Measurements from ENCODE around the gene DGKZ. TPM values are rescaled to one million over a fixed set of nuclear protein-coding genes. Genes with fewer than 3 reads are reported as not detected.

The DGKZ gene
- total RNA-seq, 1 experiment from 2014 or later, result 73.4 TPM

GRCh38 chr11:46345881-46346484 is 1.3 kb upstream of the DGKZ start:
- DNase-seq (ENCODE audit: low read depth), result no peak

DNA sequence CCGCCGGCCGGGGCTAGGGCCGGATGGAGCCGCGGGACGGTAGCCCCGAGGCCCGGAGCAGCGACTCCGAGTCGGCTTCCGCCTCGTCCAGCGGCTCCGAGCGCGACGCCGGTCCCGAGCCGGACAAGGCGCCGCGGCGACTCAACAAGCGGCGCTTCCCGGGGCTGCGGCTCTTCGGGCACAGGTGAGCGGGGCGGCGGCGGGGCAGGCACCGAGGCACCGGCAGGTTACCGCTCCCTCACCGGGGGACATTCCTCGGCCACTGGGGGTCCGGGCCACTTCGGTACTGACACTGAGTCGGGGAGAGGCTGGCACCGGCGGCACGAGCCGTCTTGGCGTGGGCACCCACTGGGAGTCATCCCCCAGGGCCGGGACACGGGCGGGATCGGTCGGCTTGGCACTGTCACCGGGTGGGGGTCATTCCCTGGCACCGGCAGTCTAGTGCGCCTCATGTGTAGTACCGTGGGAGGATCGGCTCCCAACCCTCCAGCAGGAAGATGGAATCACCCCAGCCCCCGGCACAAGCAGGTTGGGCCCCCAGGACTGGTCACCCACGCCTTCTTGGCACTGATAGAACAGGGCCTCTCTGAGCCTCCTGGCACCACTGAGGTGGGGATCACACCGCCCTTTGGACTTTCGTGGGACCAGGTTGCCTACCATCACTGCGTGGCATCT is 511 bp downstream of the DGKZ start:
- DNase-seq (ENCODE audit: low read depth), result no peak

DNA sequence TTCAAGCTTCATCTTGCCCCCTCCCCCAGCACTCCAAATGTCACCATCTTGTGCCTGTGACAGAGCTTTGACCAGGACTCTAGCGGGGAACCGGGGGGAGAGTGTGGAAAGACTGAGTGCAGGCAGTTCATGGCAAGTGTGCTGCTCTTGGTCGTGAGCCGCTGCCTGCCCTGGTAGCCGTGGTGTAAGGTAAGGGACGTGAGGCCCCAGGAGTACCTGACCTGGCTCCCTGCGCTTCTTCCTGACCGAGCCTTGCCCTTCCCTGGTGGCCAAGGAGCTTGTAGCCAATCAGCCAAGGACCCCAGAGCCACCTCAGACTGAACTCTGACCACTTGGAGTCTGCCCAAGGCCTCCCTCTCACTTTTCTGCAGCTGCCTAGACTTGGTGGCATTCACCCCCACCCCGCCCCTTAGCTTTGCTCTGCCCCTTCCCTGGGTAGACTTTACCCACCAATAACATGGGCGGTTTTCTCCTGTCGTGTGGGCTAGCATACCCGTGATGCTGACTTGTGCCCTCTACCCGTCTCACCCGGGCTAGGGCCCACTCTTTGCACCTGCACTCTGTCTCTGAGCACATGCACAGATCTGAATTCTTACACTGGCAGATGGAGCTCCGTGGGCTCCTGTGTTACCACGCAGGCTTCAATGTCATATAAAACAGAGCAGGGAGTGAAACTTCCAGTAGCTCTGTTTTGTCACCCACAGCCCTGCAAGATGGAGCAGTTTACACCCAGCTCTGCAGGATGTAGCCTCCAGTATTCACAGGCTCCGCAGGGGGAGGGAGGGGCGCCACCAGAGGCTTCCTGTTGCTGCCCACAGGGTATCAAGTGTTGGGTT is 1.5 kb downstream of the DGKZ start:
- no peak for DNase-seq (ENCODE audit: low read depth)

DNA sequence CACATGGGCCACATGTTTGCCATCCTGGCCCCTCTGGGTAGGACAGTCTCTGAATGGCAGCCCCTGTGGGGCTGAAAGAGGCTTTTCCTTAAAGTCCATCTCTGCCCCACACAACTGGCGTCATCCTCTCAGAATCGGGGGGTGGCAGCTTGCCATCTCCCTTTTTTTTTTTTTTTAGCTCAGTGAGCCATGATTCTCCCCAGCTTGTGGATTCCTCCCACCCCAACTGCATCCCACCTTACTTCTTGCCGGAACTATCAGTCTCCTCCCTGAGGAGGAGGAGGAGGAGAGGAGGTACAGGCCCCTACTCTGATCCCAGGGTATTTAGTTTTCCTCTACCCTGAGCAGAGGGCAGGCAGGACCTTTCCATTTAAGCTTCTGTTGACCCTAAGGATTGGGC is 3.4 kb downstream of the DGKZ start:
- no peak for DNase-seq (ENCODE audit: low read depth)

- DNase-seq (ENCODE audit: low read depth), result no peak
Measured at GRCh38 chr11:46351148-46351547, 3.9 kb downstream of the DGKZ start.

DNA sequence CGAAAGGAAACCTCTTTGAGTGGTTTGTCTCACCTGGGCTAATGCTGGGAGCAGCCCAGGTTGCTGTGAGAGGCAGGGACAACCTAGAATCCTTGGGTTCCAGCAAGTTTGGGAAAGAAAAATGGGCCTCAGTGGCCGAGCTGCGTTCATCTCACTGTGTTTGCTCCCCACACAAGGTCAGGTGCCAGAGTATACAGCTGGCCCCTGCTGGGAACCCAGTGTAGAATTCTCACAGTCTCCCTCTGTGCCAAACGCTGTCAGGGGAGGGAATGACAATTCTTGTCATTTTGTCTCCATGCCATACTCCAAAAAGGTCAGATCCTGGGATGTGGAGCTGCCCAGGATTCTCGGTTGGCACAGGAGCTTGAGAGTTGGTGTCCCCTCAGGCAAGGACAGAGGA is 4.3 kb downstream of the DGKZ start:
- no peak for DNase-seq (ENCODE audit: low read depth)

DNA sequence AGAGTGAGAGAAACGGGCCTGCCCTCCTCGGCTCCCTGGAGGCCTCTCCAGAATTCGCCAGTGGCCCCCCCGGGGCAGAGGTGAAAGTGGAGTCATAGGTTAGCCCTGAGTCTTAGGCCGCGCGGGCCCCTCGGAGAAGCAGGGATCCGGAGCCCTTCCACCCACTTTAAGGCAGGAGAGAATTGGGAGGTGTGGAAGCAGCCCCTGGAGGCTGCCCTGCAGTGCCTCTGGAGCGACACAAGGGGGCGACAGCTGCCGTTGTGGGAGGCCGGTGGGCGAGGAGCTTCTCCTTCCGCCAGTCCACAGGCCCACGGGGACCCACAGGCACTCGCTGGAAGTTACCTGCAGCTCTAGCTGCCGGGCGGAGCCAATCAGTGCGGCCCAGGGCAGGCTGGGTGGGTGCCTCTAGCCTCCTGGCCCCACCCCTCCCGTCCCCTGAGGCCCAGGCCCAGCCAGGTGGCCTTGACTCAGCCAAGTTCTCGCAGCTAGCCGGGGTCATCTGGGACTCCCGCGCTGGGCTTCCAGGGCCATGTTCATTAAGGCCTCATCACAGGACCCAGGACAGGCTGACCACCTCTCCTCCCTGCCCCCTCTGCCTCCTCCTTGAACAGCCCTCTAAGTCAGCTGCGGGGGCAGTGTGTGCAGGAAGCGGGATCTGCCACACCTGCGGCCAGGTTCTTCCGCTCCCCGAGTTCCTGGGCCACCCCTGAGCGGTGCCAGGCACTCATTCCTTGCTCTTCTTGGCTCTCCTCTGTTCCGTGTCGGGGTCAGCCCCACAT is 5.0 kb downstream of the DGKZ start:
- no peak for DNase-seq (ENCODE audit: low read depth)

- no peak for DNase-seq (ENCODE audit: low read depth)
Measured at GRCh38 chr11:46353698-46354097, 6.4 kb downstream of the DGKZ start.

DNA sequence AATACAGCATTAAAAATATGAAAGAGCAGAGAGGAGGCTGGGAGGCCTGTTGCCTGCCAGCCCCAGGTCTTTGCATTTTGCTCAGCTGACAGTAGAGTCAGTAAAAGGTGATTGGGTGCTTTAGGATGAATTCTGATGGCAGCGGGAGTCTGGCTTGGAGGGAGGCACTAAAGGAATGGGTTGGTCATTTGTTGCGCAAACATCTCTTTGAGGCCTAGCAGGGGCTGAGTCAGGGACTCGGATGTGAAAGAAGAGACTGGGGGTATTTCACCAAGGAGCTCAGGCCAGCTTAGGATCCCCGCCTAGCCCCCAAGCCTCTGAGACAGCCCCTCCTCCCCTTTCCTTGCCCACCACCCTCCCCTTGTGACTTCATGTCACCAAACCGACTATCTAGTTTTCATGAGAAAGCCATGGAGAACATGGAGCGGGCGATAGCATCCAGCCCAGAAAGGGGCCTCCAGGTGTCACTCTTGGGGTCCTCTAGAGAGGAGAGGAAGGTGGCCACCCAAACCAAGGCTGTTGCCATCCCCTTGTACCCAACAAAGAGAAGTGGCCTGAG is 9.7 kb downstream of the DGKZ start:
- DNase-seq (ENCODE audit: low read depth), result no peak

GRCh38 chr11:46357483-46357936 is 10.2 kb downstream of the DGKZ start:
- no peak for DNase-seq (ENCODE audit: low read depth)

GRCh38 chr11:46359953-46360352 is 12.7 kb downstream of the DGKZ start:
- no peak for DNase-seq (ENCODE audit: low read depth)

DNA sequence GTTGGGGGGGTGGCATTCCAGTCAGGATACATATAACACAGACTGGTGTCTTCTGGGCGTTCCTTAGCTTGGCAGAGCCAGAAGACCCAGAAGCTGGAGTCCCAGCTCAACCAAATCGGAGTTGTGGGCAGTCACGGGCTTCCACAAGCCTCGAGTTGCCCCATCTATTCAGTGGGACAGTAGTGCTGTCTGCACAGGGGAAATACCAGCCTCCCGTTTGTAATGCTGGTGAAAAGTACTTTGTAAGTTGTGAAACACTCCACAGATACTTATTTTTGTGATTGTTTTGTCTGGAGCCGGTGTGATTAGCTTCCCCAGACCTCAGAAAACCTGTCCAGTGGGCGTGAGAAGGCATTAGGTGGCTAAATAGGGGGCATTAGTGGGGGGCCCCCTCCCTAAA is 13.6 kb downstream of the DGKZ start:
- DNase-seq (ENCODE audit: low read depth), result no peak

DNA sequence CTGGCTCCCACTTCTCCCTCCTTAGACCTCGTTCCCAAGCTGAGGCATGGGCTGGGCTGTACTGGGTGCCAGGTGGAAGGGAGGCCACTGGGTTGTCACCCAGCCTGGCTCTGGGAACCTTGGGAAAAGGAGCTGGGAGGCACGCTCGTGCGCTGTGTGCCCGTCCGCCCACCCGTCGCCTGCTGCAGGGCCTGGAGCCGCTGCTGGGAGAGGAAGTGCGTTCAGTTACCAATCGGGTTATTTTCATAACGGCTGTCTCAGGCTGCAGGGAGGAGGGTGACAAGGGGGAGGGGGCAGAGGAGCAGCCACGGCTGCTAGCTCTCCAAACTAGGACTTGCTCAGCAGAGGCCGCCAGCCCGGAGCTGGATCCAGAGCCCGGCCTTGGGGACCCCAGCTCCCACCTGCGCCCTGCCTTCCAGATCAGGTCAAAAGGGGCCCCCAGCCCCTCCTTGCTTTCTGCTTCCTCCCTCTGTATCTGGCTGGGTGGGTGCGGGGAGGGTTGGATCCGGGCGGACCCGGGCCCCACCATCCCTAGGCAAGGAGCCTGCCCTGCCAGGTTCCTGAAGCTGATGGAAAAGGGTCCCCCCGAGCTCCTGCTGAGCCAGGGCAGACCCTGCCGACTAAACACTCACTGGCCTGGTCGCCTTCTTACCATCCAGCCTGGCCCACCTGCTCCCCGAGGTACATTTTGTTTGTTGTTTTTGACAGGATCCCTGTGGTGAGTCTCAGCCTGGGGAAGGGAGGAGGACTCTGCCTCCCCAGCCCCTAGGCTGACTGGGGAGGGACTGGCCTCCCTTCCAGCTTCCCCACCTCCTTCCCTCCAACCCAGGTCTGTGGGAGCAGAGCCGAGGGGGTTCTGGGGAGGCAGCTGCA is 14.3 kb downstream of the DGKZ start:
- DNase-seq (ENCODE audit: low read depth), result no peak

DNA sequence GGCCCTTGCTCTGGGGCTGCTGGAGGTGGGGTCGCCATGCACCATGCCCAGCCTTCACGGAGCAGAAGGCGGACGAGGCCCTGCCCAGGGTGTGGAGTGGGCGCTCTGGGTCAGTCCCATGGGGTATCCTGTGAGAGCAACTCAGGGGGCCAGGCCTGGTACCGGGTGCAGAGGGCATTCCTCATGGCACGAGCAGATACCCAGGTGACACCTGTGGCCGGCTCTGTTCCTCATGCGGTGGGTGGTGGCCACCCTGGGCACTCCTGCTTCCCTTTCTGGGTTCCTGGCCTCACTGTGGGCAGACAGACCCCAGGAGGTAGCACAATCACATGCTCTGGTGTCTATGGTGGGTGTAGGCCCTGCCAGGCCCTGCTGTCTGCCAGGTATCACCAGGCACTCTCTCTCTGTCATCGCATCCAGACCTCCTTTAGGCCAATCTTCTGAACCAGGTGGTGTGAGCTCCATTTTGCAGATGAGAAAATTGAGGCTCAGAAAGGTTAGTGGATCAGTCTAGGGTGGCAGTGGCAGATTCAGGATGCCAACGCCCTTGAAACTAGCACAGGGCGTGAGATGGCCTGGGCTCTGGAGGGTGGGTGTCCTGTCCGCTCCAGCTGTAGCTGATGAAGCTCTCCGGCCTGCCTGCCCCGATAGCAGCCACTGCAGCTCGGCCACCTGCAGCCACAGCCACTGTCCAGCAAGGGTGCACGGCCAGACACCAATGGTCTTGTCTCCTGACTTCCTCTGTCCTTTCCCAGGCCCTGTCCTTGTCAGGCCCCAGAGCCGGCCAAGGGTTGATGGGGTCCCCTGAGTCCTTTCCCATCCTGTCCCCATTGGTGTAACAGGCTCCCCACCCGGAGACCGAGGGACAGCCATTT is 15.1 kb downstream of the DGKZ start:
- DNase-seq (ENCODE audit: low read depth), result no peak

GRCh38 chr11:46363031-46363407 is 15.8 kb downstream of the DGKZ start:
- DNase-seq (ENCODE audit: low read depth), result peak; percentile 97

GRCh38 chr11:46363455-46364005 is 16.3 kb downstream of the DGKZ start:
- peak; percentile 96 for DNase-seq (ENCODE audit: low read depth)

- DNase-seq (ENCODE audit: low read depth), result peak; percentile 30
Measured at GRCh38 chr11:46364056-46364455, 16.8 kb downstream of the DGKZ start.

GRCh38 chr11:46364791-46365190 is 17.5 kb downstream of the DGKZ start:
- DNase-seq (ENCODE audit: low read depth), result no peak

DNA sequence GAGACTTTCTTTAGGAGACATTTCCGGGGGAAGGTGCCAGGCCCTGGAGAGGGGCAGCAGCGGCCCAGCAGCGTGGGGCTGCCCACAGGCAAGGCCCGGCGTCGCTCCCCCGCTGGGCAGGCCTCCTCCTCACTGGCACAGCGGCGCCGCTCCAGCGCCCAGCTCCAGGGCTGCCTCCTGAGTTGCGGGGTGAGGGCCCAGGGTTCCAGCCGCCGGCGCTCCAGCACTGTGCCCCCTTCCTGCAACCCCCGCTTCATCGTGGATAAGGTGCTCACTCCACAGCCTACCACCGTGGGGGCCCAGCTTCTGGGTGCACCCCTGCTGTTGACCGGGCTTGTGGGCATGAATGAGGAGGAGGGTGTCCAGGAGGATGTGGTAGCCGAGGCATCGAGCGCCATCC is 19.0 kb downstream of the DGKZ start:
- DNase-seq (ENCODE audit: low read depth), result no peak
